K562 (cell line): ENCODE data around the gene TXNL4A.

Source experiments
- CEBPB ChIP-seq: fragments of 450-650 bp; IDR thresholded peaks from 2 replicates; pipeline ENCODE4 v1.6.1; 2016; ENCODE audit warnings: missing genetic modification characterization, missing compliant biosample characterization
- ESRRA ChIP-seq: fragments of 450-650 bp; IDR thresholded peaks from 2 replicates; pipeline ENCODE4 v1.6.1; 2014; ENCODE audit warnings: low read depth, mild to moderate bottlenecking, moderate library complexity, borderline replicate concordance
- JUN ChIP-seq, 2 experiments: sonication (generic) in 1 of 2; formaldehyde crosslinking in 1 of 2; IDR thresholded peaks; 2 replicates each; pipeline versions ENCODE4 v1.6.1 to v1.8.0; 2012 to 2022; ENCODE audit warnings: borderline replicate concordance in 2 of 2, mild to moderate bottlenecking in 2 of 2, improper control_type of control experiment in 1 of 2, low read depth in 1 of 2, low read length in 1 of 2, missing genetic modification reagents in 1 of 2
- MEF2A ChIP-seq: IDR thresholded peaks from 2 replicates; pipeline ENCODE4 v1.6.1; 2011; ENCODE audit warnings: low read depth, mild to moderate bottlenecking, low read length, moderate library complexity; ENCODE audit not compliant: control insufficient read depth
- MXI1 ChIP-seq: IDR thresholded peaks from 2 replicates; pipeline ENCODE4 v1.6.1; 2011; ENCODE audit warnings: low read depth, mild to moderate bottlenecking, improper control_type of control experiment, low read length
- NR1H2 ChIP-seq: sonication (generic); formaldehyde crosslinking; IDR thresholded peaks from 2 replicates; pipeline ENCODE4 v1.4.0; 2020; ENCODE audit warnings: mild to moderate bottlenecking, missing genetic modification reagents
- RAD21 ChIP-seq, 2 experiments: fragments of 250-450 bp in 1 of 2; fragments of 450-650 bp in 1 of 2; sonication (Bioruptor Pico) in 1 of 2; formaldehyde crosslinking in 1 of 2; IDR thresholded peaks in 1 of 2; conservative IDR thresholded peaks in 1 of 2; 2 replicates each; pipeline versions ENCODE4 v1.4.0 to v1.8.0; 2020 to 2022; ENCODE audit warnings: mild to moderate bottlenecking in 2 of 2, moderate library complexity in 1 of 2
- ZNF384 ChIP-seq: IDR thresholded peaks from 2 replicates; pipeline ENCODE4 v1.6.1; 2012; ENCODE audit warnings: low read depth, low read length, improper control_type of control experiment
- ZZZ3 ChIP-seq: fragments of 450-650 bp; IDR thresholded peaks from 2 replicates; pipeline ENCODE4 v1.6.1; 2016; ENCODE audit warnings: antibody characterized with exemption, mild to moderate bottlenecking, moderate library complexity
- TF ChIP-seq, protein P1 (sequence below), 2 experiments: fragments of 200-800 bp in 1 of 2; sonication (Bioruptor generic) in 1 of 2; sonication (generic) in 1 of 2; formaldehyde crosslinking in 1 of 2; IDR thresholded peaks in 1 of 2; conservative IDR thresholded peaks in 1 of 2; 2 replicates each; pipeline versions ENCODE4 v1.5.0 to v1.6.1; 2016 to 2020; ENCODE audit warnings: missing compliant biosample characterization in 1 of 2, missing genetic modification characterization in 1 of 2, missing genetic modification reagents in 1 of 2
- TF ChIP-seq, protein P2 (sequence below): sonication (generic); formaldehyde crosslinking; IDR thresholded peaks from 2 replicates; pipeline ENCODE4 v1.8.1; 2022; ENCODE audit warnings: missing genetic modification reagents
- TF ChIP-seq, protein P3 (sequence below), 3 experiments: IDR thresholded peaks in 2 of 3; conservative IDR thresholded peaks in 1 of 3; 2 replicates each; pipeline ENCODE4 v1.5.1; 2011 to 2012; ENCODE audit warnings: low read length in 3 of 3, mild to moderate bottlenecking in 3 of 3, control low read depth in 2 of 3, improper control_type of control experiment in 1 of 3, inconsistent platforms in 1 of 3, low read depth in 1 of 3, mixed read lengths in 1 of 3, moderate library complexity in 1 of 3; ENCODE audit not compliant: insufficient read depth in 2 of 3
- TF ChIP-seq, protein P4 (sequence below): fragments of 450-650 bp; formaldehyde crosslinking; IDR thresholded peaks from 2 replicates; pipeline ENCODE4 v1.4.0; 2020; ENCODE audit warnings: mild to moderate bottlenecking, mixed read lengths

DNA sequence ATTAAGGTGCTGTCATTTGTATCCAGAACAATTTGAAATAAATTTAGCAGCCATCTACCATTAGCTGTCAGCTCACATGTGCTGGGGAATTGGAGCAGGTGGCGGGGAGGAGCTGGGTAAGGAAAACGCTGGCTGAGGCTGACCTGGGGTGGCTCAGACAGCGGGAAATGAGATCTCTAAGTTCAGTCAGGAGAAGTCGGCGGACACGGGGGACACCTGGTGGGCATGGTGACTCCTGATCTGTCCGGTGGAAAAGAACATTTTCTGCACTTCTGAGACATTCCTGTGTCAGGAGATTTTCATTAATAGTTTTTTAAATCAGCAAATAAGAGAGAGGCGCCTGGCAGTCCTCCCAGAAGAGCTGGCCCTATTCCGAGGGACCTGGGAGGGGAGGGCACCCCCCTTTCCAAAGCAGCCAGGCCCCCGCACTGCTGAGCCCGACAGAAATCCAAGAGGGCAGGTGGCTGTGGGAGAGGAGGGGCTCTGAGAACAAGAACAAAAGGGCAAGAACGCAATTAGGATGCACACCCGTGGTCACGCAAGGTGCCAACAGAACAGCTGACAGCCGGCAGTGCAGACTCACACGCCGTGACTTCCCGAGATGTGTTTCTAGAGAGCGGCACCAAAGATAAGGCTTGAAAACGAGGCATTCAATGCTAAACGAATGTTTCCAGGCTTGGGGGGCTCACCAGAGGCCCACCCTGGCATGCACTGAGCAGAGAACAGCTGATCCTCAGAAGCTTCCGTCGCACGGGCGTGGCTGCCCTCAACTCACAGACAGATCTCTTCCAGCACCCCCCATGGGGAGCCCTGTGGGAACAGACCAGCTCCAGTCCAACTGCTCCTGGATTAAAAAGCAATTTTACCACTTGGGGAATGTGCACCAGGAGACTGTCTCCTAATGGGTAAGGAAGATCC is 63.3 kb downstream of the TXNL4A start:
- TF ChIP-seq JUN (IDR thresholded peaks at IDR 0.05; ENCODE audit: borderline replicate concordance, low read depth, low read length) (no peak), JUN (CRISPR knock-in tag; IDR thresholded peaks at IDR 0.05; ENCODE audit: borderline replicate concordance) (no peak), ESRRA (no peak), CEBPB (tag) (no peak), RAD21 (CRISPR knock-in tag; conservative IDR thresholded peaks at IDR 0.05 in 1 of 2, IDR thresholded peaks at IDR 0.05 in 1 of 2) (no peak), MEF2A (no peak), ZNF384 (no peak), MXI1 (no peak), NR1H2 (CRISPR knock-in tag) (no peak), ZZZ3 (no peak)
- TF ChIP-seq, protein P1, sequence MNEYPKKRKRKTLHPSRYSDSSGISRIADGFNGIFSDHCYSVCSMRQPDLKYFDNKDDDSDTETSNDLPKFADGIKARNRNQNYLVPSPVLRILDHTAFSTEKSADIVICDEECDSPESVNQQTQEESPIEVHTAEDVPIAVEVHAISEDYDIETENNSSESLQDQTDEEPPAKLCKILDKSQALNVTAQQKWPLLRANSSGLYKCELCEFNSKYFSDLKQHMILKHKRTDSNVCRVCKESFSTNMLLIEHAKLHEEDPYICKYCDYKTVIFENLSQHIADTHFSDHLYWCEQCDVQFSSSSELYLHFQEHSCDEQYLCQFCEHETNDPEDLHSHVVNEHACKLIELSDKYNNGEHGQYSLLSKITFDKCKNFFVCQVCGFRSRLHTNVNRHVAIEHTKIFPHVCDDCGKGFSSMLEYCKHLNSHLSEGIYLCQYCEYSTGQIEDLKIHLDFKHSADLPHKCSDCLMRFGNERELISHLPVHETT (CRISPR knock-in tag; conservative IDR thresholded peaks at IDR 0.05 in 1 of 2, IDR thresholded peaks at IDR 0.05 in 1 of 2) = no peak
- TF ChIP-seq, protein P2, sequence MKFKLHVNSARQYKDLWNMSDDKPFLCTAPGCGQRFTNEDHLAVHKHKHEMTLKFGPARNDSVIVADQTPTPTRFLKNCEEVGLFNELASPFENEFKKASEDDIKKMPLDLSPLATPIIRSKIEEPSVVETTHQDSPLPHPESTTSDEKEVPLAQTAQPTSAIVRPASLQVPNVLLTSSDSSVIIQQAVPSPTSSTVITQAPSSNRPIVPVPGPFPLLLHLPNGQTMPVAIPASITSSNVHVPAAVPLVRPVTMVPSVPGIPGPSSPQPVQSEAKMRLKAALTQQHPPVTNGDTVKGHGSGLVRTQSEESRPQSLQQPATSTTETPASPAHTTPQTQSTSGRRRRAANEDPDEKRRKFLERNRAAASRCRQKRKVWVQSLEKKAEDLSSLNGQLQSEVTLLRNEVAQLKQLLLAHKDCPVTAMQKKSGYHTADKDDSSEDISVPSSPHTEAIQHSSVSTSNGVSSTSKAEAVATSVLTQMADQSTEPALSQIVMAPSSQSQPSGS (CRISPR knock-in tag) = no peak
- TF ChIP-seq, protein P3, sequence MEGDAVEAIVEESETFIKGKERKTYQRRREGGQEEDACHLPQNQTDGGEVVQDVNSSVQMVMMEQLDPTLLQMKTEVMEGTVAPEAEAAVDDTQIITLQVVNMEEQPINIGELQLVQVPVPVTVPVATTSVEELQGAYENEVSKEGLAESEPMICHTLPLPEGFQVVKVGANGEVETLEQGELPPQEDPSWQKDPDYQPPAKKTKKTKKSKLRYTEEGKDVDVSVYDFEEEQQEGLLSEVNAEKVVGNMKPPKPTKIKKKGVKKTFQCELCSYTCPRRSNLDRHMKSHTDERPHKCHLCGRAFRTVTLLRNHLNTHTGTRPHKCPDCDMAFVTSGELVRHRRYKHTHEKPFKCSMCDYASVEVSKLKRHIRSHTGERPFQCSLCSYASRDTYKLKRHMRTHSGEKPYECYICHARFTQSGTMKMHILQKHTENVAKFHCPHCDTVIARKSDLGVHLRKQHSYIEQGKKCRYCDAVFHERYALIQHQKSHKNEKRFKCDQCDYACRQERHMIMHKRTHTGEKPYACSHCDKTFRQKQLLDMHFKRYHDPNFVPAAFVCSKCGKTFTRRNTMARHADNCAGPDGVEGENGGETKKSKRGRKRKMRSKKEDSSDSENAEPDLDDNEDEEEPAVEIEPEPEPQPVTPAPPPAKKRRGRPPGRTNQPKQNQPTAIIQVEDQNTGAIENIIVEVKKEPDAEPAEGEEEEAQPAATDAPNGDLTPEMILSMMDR (IDR thresholded peaks at IDR 0.05 in 2 of 3, conservative IDR thresholded peaks at IDR 0.05 in 1 of 3; ENCODE audit: insufficient read depth in 2 of 3, low read depth in 1 of 3, low read length in 3 of 3) = no peak
- TF ChIP-seq, protein P4, sequence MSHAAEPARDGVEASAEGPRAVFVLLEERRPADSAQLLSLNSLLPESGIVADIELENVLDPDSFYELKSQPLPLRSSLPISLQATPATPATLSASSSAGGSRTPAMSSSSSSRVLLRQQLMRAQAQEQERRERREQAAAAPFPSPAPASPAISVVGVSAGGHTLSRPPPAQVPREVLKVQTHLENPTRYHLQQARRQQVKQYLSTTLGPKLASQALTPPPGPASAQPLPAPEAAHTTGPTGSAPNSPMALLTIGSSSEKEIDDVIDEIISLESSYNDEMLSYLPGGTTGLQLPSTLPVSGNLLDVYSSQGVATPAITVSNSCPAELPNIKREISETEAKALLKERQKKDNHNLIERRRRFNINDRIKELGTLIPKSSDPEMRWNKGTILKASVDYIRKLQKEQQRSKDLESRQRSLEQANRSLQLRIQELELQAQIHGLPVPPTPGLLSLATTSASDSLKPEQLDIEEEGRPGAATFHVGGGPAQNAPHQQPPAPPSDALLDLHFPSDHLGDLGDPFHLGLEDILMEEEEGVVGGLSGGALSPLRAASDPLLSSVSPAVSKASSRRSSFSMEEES = no peak
